Measurements from ENCODE around the gene IL10RA. TPM values are rescaled to one million over a fixed set of nuclear protein-coding genes. Genes with fewer than 3 reads are reported as not detected.

The IL10RA gene
- total RNA-seq, 3 donors from 2014 or later: 9.3 to 25.9 (median 12.5) TPM

DNA sequence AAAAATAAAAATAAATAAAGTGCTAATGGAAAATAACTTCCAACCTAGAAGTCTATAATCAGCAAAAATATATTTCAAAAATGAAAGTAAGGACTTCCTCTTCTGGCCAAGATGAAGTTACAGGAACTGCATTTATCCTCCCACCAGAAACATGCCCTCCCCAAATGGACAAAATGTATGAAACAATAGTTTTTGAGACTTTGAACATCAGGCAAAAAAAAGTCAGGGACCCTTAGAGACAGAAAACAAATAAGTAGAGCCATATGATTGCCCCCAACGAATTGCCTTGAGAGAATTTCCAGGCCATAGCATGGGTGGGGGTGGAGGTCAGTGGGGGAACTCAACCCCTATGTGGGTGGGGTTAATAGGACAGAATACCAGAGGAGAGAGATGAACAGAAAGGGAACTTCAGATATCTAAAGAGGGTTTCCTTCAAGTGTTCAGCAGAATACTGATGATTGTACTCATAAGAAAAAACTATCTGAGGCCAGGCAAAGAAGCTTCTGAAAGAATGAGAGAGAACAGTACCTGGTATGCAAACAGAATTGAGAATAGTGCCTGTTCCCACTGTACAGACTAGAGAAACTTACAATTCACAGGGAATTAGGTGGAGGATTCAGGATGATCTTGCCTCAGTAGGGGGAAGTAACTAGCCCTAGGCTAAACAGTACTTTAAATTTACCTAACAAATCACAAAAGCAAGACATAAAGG lies 26.6 kb upstream of the IL10RA start:
- Histone ChIP-seq H3K4me3 (no peak overlapping the region), H3K4me1 (ENCODE audit: low read depth) (no peaks in the 10 kb centered on the region), H3K36me3 (ENCODE audit: low read depth) (no peaks in the 10 kb centered on the region), H3K9me3 (no peaks in the 10 kb centered on the region)
- no peak for ATAC-seq
- intact Hi-C loops (cut with DNase I, micrococcal nuclease): loop anchor here in 1 of 2 donors (10.0 kb wide), 2 partner anchors 95 to 135 kb away; partner anchors contain the start of gene FXYD2
- DNase-seq: no peak
- TF ChIP-seq, protein P1, sequence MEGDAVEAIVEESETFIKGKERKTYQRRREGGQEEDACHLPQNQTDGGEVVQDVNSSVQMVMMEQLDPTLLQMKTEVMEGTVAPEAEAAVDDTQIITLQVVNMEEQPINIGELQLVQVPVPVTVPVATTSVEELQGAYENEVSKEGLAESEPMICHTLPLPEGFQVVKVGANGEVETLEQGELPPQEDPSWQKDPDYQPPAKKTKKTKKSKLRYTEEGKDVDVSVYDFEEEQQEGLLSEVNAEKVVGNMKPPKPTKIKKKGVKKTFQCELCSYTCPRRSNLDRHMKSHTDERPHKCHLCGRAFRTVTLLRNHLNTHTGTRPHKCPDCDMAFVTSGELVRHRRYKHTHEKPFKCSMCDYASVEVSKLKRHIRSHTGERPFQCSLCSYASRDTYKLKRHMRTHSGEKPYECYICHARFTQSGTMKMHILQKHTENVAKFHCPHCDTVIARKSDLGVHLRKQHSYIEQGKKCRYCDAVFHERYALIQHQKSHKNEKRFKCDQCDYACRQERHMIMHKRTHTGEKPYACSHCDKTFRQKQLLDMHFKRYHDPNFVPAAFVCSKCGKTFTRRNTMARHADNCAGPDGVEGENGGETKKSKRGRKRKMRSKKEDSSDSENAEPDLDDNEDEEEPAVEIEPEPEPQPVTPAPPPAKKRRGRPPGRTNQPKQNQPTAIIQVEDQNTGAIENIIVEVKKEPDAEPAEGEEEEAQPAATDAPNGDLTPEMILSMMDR (IDR thresholded peaks at IDR 0.05): no peak

DNA sequence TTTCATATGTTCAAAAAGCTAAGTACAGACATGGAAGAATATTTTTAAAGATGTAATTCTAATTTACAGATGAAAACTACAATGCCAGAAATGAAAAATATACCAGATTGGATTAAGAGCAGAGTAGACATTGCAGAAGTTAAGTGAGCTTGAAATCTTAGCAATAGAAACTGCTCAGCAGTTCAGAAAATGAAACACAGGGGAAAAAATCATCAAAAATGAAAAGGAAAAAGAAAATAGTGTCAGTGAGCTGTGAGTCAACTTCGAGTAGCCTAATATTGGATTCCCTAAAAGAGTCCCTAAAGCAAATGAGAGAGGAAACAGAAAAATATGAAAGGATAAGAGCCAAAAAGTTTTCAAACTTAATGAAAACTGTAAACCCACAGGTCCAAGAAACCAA lies 25.8 kb upstream of the IL10RA start:
- Histone ChIP-seq H3K9me3 (no peaks in the 10 kb centered on the region), H3K4me3 (no peak overlapping the region), H3K36me3 (ENCODE audit: low read depth) (no peaks in the 10 kb centered on the region), H3K4me1 (ENCODE audit: low read depth) (no peaks in the 10 kb centered on the region)
- DNase-seq (no peak), ATAC-seq (no peak)
- TF ChIP-seq, protein P1 (IDR thresholded peaks at IDR 0.05): no peak
- intact Hi-C loops (cut with DNase I, micrococcal nuclease): no loop called here

DNA sequence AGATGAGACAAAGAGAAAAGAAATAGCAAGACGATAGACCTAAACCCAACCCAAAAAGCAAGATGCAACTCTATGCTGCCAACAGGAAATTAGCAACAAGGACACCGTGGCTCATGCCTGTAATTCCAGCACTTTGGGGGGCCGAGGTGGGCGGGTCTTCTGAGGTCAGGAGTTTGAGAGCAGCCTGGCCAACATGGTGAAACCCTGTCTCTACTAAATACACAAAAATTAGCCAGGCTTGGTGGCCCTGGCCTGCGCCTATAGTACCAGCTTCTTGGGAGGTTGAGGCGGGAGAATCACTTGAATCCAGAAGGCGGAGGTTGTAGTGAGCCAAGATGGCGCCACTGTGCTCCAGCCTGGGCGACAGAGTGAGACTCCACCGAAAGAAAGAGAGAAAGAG lies 24.3 kb upstream of the IL10RA start:
- intact Hi-C loops (cut with DNase I, micrococcal nuclease): no loop called here
- DNase-seq: no peak
- H3K9me3 ChIP-seq: no peaks in the 10 kb centered on the region
- H3K4me3 ChIP-seq: no peak overlapping the region
- H3K4me1 ChIP-seq (ENCODE audit: low read depth): no peaks in the 10 kb centered on the region
- TF ChIP-seq, protein P1 (IDR thresholded peaks at IDR 0.05): no peak
- no peak for ATAC-seq
- H3K36me3 ChIP-seq (ENCODE audit: low read depth): no peaks in the 10 kb centered on the region

DNA sequence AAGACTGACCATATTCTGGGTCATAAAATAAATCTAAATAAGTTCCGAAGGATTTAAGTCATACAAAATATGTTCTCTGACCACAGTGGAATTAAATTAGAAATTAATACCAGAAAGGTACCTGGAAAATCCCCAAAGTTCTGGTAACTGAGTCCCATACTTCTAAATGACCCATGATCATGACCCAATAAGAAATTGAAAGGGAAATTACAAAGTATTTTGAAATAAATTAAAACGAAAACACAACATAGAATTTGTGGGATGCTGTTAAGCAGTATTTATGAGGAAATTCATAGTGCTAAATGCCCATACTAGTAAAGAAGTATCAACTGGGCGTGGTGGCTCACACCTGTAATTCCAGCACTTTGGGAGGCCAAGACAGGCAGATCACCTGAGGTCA lies 23.4 kb upstream of the IL10RA start:
- Histone ChIP-seq H3K9me3 (no peaks in the 10 kb centered on the region), H3K4me3 (no peak overlapping the region), H3K4me1 (ENCODE audit: low read depth) (no peaks in the 10 kb centered on the region), H3K36me3 (ENCODE audit: low read depth) (no peaks in the 10 kb centered on the region)
- DNase-seq: no peak
- TF ChIP-seq, protein P1 (IDR thresholded peaks at IDR 0.05): no peak
- intact Hi-C loops (cut with DNase I, micrococcal nuclease): no loop called here
- ATAC-seq: no peak

DNA sequence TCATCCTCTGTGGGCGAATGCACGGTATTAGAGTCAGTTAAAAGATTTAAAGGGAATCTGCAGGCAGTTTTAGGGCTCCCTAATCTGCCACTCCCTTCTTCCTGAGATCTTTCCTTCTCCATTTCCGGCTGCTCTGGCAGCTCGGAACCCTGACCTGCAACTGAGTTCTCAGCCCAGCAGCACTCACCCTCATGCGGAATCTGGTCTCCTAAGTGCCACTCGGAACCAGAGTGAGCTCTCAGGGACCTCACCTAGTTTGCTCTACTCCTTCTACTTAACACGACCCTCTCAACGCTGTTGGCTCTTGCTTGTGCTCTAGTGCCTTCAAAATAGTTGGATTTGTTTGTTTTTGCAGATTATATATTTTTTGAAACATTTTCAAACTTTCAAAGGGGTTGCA lies 19.3 kb upstream of the IL10RA start:
- no peak overlapping the region for H3K4me3 ChIP-seq
- ATAC-seq (no peak), DNase-seq (no peak)
- no peaks in the 10 kb centered on the region for H3K9me3 ChIP-seq
- H3K4me1 ChIP-seq (ENCODE audit: low read depth): no peaks in the 10 kb centered on the region
- TF ChIP-seq, protein P1 (IDR thresholded peaks at IDR 0.05): no peak
- intact Hi-C loops (cut with DNase I, micrococcal nuclease): no loop called here
- no peaks in the 10 kb centered on the region for H3K36me3 ChIP-seq (ENCODE audit: low read depth)

Measured in mucosa of descending colon (tissue), 3 donors.